Astrocyte (in vitro differentiated cells and primary cell): ENCODE results near the gene TRAPPC4.

Source experiments
- CTCF ChIP-seq: IDR thresholded peaks from 2 replicates; pipeline ENCODE4 v1.5.1; 2011; ENCODE audit warnings: low read depth, mild to moderate bottlenecking, inconsistent platforms, low read length, moderate library complexity; ENCODE audit not compliant: insufficient read depth
- EZH2 ChIP-seq: IDR thresholded peaks from 2 replicates; pipeline ENCODE4 v1.6.1; 2012; ENCODE audit warnings: mild to moderate bottlenecking, low read length, inconsistent platforms; ENCODE audit not compliant: insufficient read depth

- TF ChIP-seq CTCF (no peak), EZH2 (no peak)
Observed at GRCh38 chr11:119061256-119061655, 42.7 kb downstream of the TRAPPC4 start.
